22Rv1 (cell line): ENCODE results near the gene TK2.

Experiments
- ZFX ChIP-seq: fragments of 450-650 bp; IDR thresholded peaks from 2 replicates; pipeline ENCODE4 v1.6.1; 2017; ENCODE audit warnings: antibody characterized with exemption, borderline replicate concordance
- TF ChIP-seq, protein P1 (sequence below): fragments of 450-650 bp; IDR thresholded peaks from 2 replicates; pipeline ENCODE4 v1.5.1; 2017; ENCODE audit warnings: mild to moderate bottlenecking

DNA sequence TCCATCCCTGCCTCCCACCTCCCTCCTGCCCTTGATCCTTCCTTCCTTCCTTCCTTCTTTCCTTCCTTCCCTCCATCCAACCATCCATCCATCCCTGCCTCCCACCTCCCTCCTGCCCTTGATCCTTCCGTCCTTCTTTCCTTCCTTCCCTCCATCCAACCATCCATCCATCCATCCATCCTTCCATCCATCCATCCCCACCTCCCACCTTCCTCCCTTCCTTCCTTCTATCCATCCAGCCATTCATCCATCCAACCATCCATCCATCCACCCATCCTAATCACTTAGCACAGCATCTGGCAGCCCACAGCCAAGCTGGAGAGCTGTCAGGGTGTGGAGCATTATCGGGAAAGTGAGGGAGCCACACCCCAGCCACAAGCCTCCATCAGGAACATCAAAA lies 54.5 kb downstream of the TK2 start:
- TF ChIP-seq, protein P1, sequence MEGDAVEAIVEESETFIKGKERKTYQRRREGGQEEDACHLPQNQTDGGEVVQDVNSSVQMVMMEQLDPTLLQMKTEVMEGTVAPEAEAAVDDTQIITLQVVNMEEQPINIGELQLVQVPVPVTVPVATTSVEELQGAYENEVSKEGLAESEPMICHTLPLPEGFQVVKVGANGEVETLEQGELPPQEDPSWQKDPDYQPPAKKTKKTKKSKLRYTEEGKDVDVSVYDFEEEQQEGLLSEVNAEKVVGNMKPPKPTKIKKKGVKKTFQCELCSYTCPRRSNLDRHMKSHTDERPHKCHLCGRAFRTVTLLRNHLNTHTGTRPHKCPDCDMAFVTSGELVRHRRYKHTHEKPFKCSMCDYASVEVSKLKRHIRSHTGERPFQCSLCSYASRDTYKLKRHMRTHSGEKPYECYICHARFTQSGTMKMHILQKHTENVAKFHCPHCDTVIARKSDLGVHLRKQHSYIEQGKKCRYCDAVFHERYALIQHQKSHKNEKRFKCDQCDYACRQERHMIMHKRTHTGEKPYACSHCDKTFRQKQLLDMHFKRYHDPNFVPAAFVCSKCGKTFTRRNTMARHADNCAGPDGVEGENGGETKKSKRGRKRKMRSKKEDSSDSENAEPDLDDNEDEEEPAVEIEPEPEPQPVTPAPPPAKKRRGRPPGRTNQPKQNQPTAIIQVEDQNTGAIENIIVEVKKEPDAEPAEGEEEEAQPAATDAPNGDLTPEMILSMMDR = no peak
- TF ChIP-seq ZFX = no peak
